Uterus (tissue), 2 donors: ENCODE measurements around the gene ELL2.

Experiments
- POLR2A ChIP-seq, 2 donors: fragments of 450-650 bp; IDR thresholded peaks; one replicate each; pipeline ENCODE4 v1.6.1; 2016; ENCODE audit warnings: antibody characterized with exemption in 2 of 2, mild to moderate bottlenecking in 1 of 2, moderate library complexity in 1 of 2
- TF ChIP-seq, protein P1 (sequence below), 4 experiments: fragments of 200-600 bp in 2 of 4; fragments of 450-650 bp in 2 of 4; sonication (generic) in 2 of 4; IDR thresholded peaks; one replicate each; pipeline ENCODE4 v1.5.1; 2016 to 2019; ENCODE audit warnings: antibody characterized with exemption in 4 of 4, mild to moderate bottlenecking in 2 of 4, moderate library complexity in 1 of 4

DNA sequence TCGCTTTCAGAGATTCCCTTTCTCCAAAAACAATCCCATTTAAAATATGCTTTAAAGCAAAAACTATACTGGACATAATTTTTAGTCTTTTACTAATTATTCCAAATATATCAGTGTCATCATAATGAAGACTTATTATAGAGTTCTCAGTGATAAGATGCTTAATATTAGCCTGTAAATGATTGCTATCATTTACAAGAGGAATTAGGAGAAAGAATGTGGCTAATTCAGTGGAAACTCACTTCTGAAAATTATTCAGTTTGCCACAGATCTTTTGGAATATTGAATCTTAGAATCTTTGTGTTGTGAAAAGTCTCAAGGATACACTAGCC is 114.4 kb downstream of the ELL2 start:
- TF ChIP-seq POLR2A (IDR thresholded peaks at IDR 0.05) = no peak
- TF ChIP-seq, protein P1, sequence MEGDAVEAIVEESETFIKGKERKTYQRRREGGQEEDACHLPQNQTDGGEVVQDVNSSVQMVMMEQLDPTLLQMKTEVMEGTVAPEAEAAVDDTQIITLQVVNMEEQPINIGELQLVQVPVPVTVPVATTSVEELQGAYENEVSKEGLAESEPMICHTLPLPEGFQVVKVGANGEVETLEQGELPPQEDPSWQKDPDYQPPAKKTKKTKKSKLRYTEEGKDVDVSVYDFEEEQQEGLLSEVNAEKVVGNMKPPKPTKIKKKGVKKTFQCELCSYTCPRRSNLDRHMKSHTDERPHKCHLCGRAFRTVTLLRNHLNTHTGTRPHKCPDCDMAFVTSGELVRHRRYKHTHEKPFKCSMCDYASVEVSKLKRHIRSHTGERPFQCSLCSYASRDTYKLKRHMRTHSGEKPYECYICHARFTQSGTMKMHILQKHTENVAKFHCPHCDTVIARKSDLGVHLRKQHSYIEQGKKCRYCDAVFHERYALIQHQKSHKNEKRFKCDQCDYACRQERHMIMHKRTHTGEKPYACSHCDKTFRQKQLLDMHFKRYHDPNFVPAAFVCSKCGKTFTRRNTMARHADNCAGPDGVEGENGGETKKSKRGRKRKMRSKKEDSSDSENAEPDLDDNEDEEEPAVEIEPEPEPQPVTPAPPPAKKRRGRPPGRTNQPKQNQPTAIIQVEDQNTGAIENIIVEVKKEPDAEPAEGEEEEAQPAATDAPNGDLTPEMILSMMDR (IDR thresholded peaks at IDR 0.05) = no peak
